ENCODE measurements around the gene PREX1.

The PREX1 gene

GRCh38 chr20:48694381-48694865, 133.4 kb downstream of the PREX1 start:
- DNase-seq, result no peak

- DNase-seq, result no peak
Observed at GRCh38 chr20:48691523-48691922, 136.3 kb downstream of the PREX1 start.

GRCh38 chr20:48690888-48691287, 136.9 kb downstream of the PREX1 start:
- no peak for DNase-seq

- DNase-seq, result no peak
Observed at GRCh38 chr20:48689874-48690571, 137.8 kb downstream of the PREX1 start.

- no peak for DNase-seq
Observed at GRCh38 chr20:48689388-48689787, 138.4 kb downstream of the PREX1 start.

GRCh38 chr20:48688579-48688978, 139.2 kb downstream of the PREX1 start:
- DNase-seq, result no peak

- no peak for DNase-seq
Observed at GRCh38 chr20:48687117-48687800, 140.5 kb downstream of the PREX1 start.

- no peak for DNase-seq
Observed at GRCh38 chr20:48686238-48687116, 141.3 kb downstream of the PREX1 start.

GRCh38 chr20:48685300-48685699, 142.5 kb downstream of the PREX1 start:
- DNase-seq, result no peak

- DNase-seq, result no peak
Observed at GRCh38 chr20:48684501-48685041, 143.2 kb downstream of the PREX1 start.

GRCh38 chr20:48683467-48684175, 144.2 kb downstream of the PREX1 start:
- no peak for DNase-seq

GRCh38 chr20:48682529-48683363, 145.1 kb downstream of the PREX1 start:
- DNase-seq, result peak; percentile 98

- DNase-seq, result no peak
Observed at GRCh38 chr20:48681873-48682426, 145.8 kb downstream of the PREX1 start.

GRCh38 chr20:48681201-48681872, 146.5 kb downstream of the PREX1 start:
- DNase-seq, result no peak

GRCh38 chr20:48680650-48681049, 147.1 kb downstream of the PREX1 start:
- no peak for DNase-seq

GRCh38 chr20:48679599-48679998, 148.2 kb downstream of the PREX1 start:
- no peak for DNase-seq

- no peak for DNase-seq
Observed at GRCh38 chr20:48679011-48679410, 148.8 kb downstream of the PREX1 start.

- DNase-seq, result no peak
Observed at GRCh38 chr20:48678421-48678820, 149.4 kb downstream of the PREX1 start.

GRCh38 chr20:48676795-48677460, 150.9 kb downstream of the PREX1 start:
- no peak for DNase-seq

GRCh38 chr20:48676125-48676524, 151.7 kb downstream of the PREX1 start:
- DNase-seq, result no peak
